SK-N-SH treated with all-trans-retinoic acid at 6 μM for 48 hours (cell line): ENCODE measurements around the gene CHRNA4.

Experiments
- ESRRG ChIP-seq: fragments of 250-450 bp; sonication (Bioruptor Pico); IDR thresholded peaks from 2 replicates; pipeline ENCODE4 v1.6.1; 2021; ENCODE audit warnings: mild to moderate bottlenecking
- GLIS3 ChIP-seq: fragments of 250-450 bp; sonication (Bioruptor Pico); IDR thresholded peaks from 2 replicates; pipeline ENCODE4 v1.5.0; 2020; ENCODE audit warnings: mild to moderate bottlenecking, moderate library complexity
- OSR1 ChIP-seq: fragments of 250-450 bp; sonication (Bioruptor Pico); IDR thresholded peaks from 2 replicates; pipeline ENCODE4 v1.8.0; 2022; ENCODE audit warnings: moderate library complexity, mild to moderate bottlenecking, inconsistent platforms
- PPARA ChIP-seq: fragments of 250-450 bp; sonication (Bioruptor Pico); IDR thresholded peaks from 2 replicates; pipeline ENCODE4 v1.5.0; 2020; ENCODE audit warnings: mild to moderate bottlenecking, borderline replicate concordance
- TOX ChIP-seq: fragments of 250-450 bp; sonication (Bioruptor Pico); IDR thresholded peaks from 2 replicates; pipeline ENCODE4 v1.8.0; 2021; ENCODE audit warnings: mild to moderate bottlenecking, moderate library complexity, borderline replicate concordance
- ZFP3 ChIP-seq: fragments of 250-450 bp; sonication (Bioruptor Pico); IDR thresholded peaks from 2 replicates; pipeline ENCODE4 v1.5.0; 2020; ENCODE audit warnings: mild to moderate bottlenecking, moderate library complexity
- ZNF70 ChIP-seq: fragments of 450-650 bp; formaldehyde crosslinking; IDR thresholded peaks from 2 replicates; pipeline ENCODE4 v1.5.0; 2020; ENCODE audit warnings: mild to moderate bottlenecking, moderate library complexity
- TF ChIP-seq, protein P1 (sequence below): fragments of 250-450 bp; sonication (Bioruptor Pico); IDR thresholded peaks from 2 replicates; pipeline ENCODE4 v1.8.0; 2020; ENCODE audit warnings: mild to moderate bottlenecking, moderate library complexity, borderline replicate concordance
- TF ChIP-seq, protein P2 (sequence below): fragments of 250-450 bp; sonication (Bioruptor Pico); IDR thresholded peaks from 2 replicates; pipeline ENCODE4 v1.5.1; 2021; ENCODE audit warnings: mild to moderate bottlenecking, moderate library complexity
- TF ChIP-seq, protein P3 (sequence below): fragments of 250-450 bp; sonication (Bioruptor Pico); IDR thresholded peaks from 2 replicates; pipeline ENCODE4 v1.5.1; 2020; ENCODE audit warnings: low read depth, mild to moderate bottlenecking, moderate library complexity

DNA sequence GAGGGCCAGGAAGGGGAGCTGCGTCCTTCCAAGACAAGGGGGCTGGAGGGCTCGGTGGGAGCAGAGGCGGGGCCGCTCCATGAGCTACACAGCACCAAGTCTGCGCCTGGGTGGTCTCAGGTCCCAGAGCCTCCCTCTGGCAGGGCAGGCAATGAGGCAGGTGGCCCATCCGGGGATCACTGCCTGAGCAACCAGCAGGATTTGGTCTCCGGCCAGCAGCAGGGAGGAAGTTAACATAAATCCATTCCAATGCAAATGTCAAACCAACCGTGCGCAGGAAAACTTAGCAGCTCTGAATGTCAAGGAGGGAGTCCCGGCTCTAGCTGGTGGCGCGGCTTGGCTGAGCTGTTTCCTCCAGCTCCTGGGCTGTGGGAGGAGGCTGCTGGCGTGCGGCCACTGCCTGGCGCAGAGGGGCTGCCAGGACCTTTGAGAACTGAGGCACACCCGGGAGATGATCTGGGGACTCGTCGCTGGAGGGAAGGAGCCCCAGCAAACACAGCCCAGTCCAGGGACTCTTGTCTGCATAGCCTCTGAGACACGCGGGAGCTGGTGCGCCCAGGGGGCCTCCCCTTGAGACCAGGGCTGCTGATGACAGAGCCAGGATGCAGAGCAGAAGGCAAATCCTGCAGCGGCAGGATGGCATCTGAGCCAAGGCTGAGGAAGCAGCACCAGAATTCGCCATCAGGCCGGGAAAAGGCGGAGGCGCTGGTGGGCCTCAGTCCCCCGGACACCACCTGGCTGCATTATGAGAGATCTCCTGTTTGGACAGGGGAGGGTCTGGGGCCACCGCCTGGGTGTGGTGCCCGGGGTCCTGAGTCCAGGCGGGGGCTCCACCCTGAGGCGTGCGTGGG is 33.1 kb upstream of the CHRNA4 start:
- TF ChIP-seq TOX (CRISPR knock-in tag) (no peak), ZFP3 (CRISPR knock-in tag) (no peak), ZNF70 (no peak), PPARA (CRISPR knock-in tag) (no peak), ESRRG (CRISPR knock-in tag) (no peak), GLIS3 (no peak), OSR1 (no peak)
- TF ChIP-seq, protein P1, sequence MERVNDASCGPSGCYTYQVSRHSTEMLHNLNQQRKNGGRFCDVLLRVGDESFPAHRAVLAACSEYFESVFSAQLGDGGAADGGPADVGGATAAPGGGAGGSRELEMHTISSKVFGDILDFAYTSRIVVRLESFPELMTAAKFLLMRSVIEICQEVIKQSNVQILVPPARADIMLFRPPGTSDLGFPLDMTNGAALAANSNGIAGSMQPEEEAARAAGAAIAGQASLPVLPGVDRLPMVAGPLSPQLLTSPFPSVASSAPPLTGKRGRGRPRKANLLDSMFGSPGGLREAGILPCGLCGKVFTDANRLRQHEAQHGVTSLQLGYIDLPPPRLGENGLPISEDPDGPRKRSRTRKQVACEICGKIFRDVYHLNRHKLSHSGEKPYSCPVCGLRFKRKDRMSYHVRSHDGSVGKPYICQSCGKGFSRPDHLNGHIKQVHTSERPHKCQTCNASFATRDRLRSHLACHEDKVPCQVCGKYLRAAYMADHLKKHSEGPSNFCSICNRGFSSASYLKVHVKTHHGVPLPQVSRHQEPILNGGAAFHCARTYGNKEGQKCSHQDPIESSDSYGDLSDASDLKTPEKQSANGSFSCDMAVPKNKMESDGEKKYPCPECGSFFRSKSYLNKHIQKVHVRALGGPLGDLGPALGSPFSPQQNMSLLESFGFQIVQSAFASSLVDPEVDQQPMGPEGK (CRISPR knock-in tag): no peak
- TF ChIP-seq, protein P2, sequence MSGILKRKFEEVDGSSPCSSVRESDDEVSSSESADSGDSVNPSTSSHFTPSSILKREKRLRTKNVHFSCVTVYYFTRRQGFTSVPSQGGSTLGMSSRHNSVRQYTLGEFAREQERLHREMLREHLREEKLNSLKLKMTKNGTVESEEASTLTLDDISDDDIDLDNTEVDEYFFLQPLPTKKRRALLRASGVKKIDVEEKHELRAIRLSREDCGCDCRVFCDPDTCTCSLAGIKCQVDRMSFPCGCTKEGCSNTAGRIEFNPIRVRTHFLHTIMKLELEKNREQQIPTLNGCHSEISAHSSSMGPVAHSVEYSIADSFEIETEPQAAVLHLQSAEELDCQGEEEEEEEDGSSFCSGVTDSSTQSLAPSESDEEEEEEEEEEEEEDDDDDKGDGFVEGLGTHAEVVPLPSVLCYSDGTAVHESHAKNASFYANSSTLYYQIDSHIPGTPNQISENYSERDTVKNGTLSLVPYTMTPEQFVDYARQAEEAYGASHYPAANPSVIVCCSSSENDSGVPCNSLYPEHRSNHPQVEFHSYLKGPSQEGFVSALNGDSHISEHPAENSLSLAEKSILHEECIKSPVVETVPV (CRISPR knock-in tag): no peak
- TF ChIP-seq, protein P3, sequence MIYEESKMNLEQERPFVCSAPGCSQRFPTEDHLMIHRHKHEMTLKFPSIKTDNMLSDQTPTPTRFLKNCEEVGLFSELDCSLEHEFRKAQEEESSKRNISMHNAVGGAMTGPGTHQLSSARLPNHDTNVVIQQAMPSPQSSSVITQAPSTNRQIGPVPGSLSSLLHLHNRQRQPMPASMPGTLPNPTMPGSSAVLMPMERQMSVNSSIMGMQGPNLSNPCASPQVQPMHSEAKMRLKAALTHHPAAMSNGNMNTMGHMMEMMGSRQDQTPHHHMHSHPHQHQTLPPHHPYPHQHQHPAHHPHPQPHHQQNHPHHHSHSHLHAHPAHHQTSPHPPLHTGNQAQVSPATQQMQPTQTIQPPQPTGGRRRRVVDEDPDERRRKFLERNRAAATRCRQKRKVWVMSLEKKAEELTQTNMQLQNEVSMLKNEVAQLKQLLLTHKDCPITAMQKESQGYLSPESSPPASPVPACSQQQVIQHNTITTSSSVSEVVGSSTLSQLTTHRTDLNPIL (CRISPR knock-in tag): no peak
